Measurements from ENCODE around the gene LRRC45.

- TF ChIP-seq CTCF (IDR thresholded peaks at IDR 0.05; ENCODE audit: insufficient read depth, low read length) (no peak), REST (IDR thresholded peaks at IDR 0.05; ENCODE audit: insufficient replicate concordance, low read depth) (no peak), SPI1 (IDR thresholded peaks at IDR 0.05; ENCODE audit: borderline replicate concordance, low read depth) (no peak), POLR2AphosphoS5 (IDR thresholded peaks at IDR 0.05; ENCODE audit: low read depth) (no peak)
These were observed 12.4 kb downstream of the LRRC45 start for GRCh38 chr17:82035488-82035887.

Measured in HL-60 (cell line).